HepG2 (cell line): ENCODE results near the gene SH3YL1. TPM values are rescaled to one million over a fixed set of nuclear protein-coding genes. Genes with fewer than 3 reads are reported as not detected.
A peak's percentile ranks its signal among the peaks of the same experiment; 100 is the strongest.

Experiments
- CBX2 ChIP-seq, 2 experiments: fragments of 200-600 bp in 1 of 2; sonication (generic); formaldehyde crosslinking in 1 of 2; IDR thresholded peaks; 2 replicates each; pipeline versions ENCODE4 v1.7.0 to v1.8.1; 2018 to 2022; ENCODE audit warnings: low read depth in 2 of 2, low read length in 1 of 2, mild to moderate bottlenecking in 1 of 2, missing genetic modification reagents in 1 of 2
- CEBPZ ChIP-seq: IDR thresholded peaks from 2 replicates; pipeline ENCODE4 v1.6.1; 2012; ENCODE audit warnings: low read length, improper control_type of control experiment
- DRAP1 ChIP-seq: IDR thresholded peaks from 2 replicates; pipeline ENCODE4 v1.6.1; 2016; ENCODE audit warnings: missing genetic modification reagents, missing compliant biosample characterization
- E2F1 ChIP-seq: sonication (generic); formaldehyde crosslinking; IDR thresholded peaks from 2 replicates; pipeline ENCODE4 v1.5.0; 2020; ENCODE audit warnings: missing genetic modification reagents
- ERF ChIP-seq: IDR thresholded peaks from 2 replicates; pipeline ENCODE4 v1.6.1; 2018; ENCODE audit warnings: missing biosample characterization, missing genetic modification reagents
- FIP1L1 ChIP-seq: fragments of 200-400 bp; formaldehyde crosslinking; IDR thresholded peaks from 2 replicates; pipeline ENCODE4 v1.6.1; 2018; ENCODE audit warnings: low read depth, mild to moderate bottlenecking, low read length, moderate library complexity, borderline replicate concordance; ENCODE audit not compliant: insufficient read depth
- FOXM1 ChIP-seq: sonication (generic); formaldehyde crosslinking; IDR thresholded peaks from 2 replicates; pipeline ENCODE4 v1.5.0; 2020; ENCODE audit warnings: missing genetic modification reagents
- HIC2 ChIP-seq: sonication (generic); formaldehyde crosslinking; IDR thresholded peaks from 2 replicates; pipeline ENCODE4 v1.9.0; 2022; ENCODE audit warnings: low read depth, missing genetic modification reagents
- HOXA5 ChIP-seq: sonication (generic); formaldehyde crosslinking; IDR thresholded peaks from 2 replicates; pipeline ENCODE4 v1.4.0; 2020; ENCODE audit warnings: missing genetic modification reagents
- JDP2 ChIP-seq: sonication (generic); formaldehyde crosslinking; IDR thresholded peaks from 2 replicates; pipeline ENCODE4 v1.8.1; 2022; ENCODE audit warnings: missing genetic modification reagents, borderline replicate concordance
- KDM6A ChIP-seq: IDR thresholded peaks from 2 replicates; pipeline ENCODE4 v1.6.1; 2016; ENCODE audit warnings: low read depth
- NFIB ChIP-seq: sonication (generic); formaldehyde crosslinking; IDR thresholded peaks from 2 replicates; pipeline ENCODE4 v1.9.0; 2021; ENCODE audit warnings: missing genetic modification reagents, mild to moderate bottlenecking, borderline replicate concordance
- SMAD9 ChIP-seq: sonication (generic); formaldehyde crosslinking; IDR thresholded peaks from 2 replicates; pipeline ENCODE4 v1.5.1; 2020; ENCODE audit warnings: mild to moderate bottlenecking, missing genetic modification reagents
- ZBTB33 ChIP-seq: sonication (generic); formaldehyde crosslinking; IDR thresholded peaks from 2 replicates; pipeline ENCODE4 v1.4.0; 2020; ENCODE audit warnings: missing genetic modification reagents
- ZEB1 ChIP-seq: IDR thresholded peaks from 2 replicates; pipeline ENCODE4 v1.6.1; 2012; ENCODE audit warnings: mild to moderate bottlenecking, low read depth, inconsistent platforms; ENCODE audit not compliant: insufficient replicate concordance
- ZFP1 ChIP-seq: IDR thresholded peaks from 2 replicates; pipeline ENCODE4 v1.6.1; 2016
- ZFP37 ChIP-seq: sonication (generic); formaldehyde crosslinking; IDR thresholded peaks from 2 replicates; pipeline ENCODE4 v1.4.0; 2020; ENCODE audit warnings: missing genetic modification reagents, borderline replicate concordance
- ZNF121 ChIP-seq: sonication (generic); formaldehyde crosslinking; IDR thresholded peaks from 2 replicates; pipeline ENCODE4 v1.5.0; 2020; ENCODE audit warnings: mild to moderate bottlenecking, missing genetic modification reagents
- ZNF326 ChIP-seq: sonication (generic); formaldehyde crosslinking; IDR thresholded peaks from 2 replicates; pipeline ENCODE4 v1.4.0; 2020; ENCODE audit warnings: missing genetic modification reagents, borderline replicate concordance
- ZNF354B ChIP-seq: sonication (generic); formaldehyde crosslinking; IDR thresholded peaks from 2 replicates; pipeline ENCODE4 v1.8.0; 2022; ENCODE audit warnings: mild to moderate bottlenecking, missing genetic modification reagents
- ZNF451 ChIP-seq: sonication (generic); formaldehyde crosslinking; IDR thresholded peaks from 2 replicates; pipeline ENCODE4 v1.5.0; 2020; ENCODE audit warnings: mild to moderate bottlenecking, missing genetic modification reagents
- ZNF510 ChIP-seq: sonication (generic); formaldehyde crosslinking; IDR thresholded peaks from 2 replicates; pipeline ENCODE4 v1.4.0; 2020; ENCODE audit warnings: low read depth, mild to moderate bottlenecking, missing genetic modification reagents
- ZNF572 ChIP-seq: sonication (generic); formaldehyde crosslinking; IDR thresholded peaks from 2 replicates; pipeline ENCODE4 v1.5.1; 2020; ENCODE audit warnings: mild to moderate bottlenecking, missing genetic modification reagents
- polyA plus RNA-seq, 8 experiments: library from polyadenylated mRNA; depleted of rRNA in 3 of 8; stranded (reverse) in 7 of 8; unstranded in 1 of 8; fragments of >200 nt; fragmentation: Illumina TruSeq in 4 of 8; extraction: Trizol in 4 of 8; gene quantifications; 2 replicates each; pipeline versions ENCODE4 v1.2.1 to v1.2.3, GENCODE V29; 2011 to 2016; ENCODE audit warnings: low read depth in 4 of 8, missing spikeins in 1 of 8, mixed read lengths in 1 of 8; ENCODE audit not compliant: insufficient read depth in 1 of 8
- total RNA-seq, 5 experiments: library from RNA; depleted of rRNA; stranded (reverse); fragments of >200 nt; fragmentation: Illumina TruSeq; extraction: Trizol; gene quantifications; 2 replicates each; pipeline ENCODE4 v1.2.3, GENCODE V29; 2016; ENCODE audit warnings: low read depth in 1 of 5

SH3YL1 gene
- total and polyA plus RNA-seq, 2 of the 13 experiments (the other 11 are each of a cell fraction or from before 2014, with no cell fraction given), result 13.0 to 48.2 TPM

- TF ChIP-seq HOXA5 (CRISPR knock-in tag) (peak; percentile 91; the same call in 1 of the 2 replicates), ZNF326 (CRISPR knock-in tag) (no peak), ZFP37 (CRISPR knock-in tag) (peak; percentile 91), CBX2 (IDR thresholded peaks at IDR 0.05; ENCODE audit: low read depth, low read length) (no peak), CBX2 (CRISPR knock-in tag; IDR thresholded peaks at IDR 0.05; ENCODE audit: low read depth) (no peak), JDP2 (CRISPR knock-in tag) (no peak), ZNF572 (CRISPR knock-in tag) (no peak), ZBTB33 (CRISPR knock-in tag) (peak; percentile 67; the same call in 1 of the 2 replicates), ZNF354B (CRISPR knock-in tag) (no peak), ZNF451 (CRISPR knock-in tag) (no peak), ZFP1 (CRISPR knock-in tag) (peak; percentile 94), FIP1L1 (no peak), HIC2 (CRISPR knock-in tag) (peak; percentile 71; the same call in 1 of the 2 replicates), CEBPZ (no peak), ZEB1 (peak; percentile 95), FOXM1 (CRISPR knock-in tag) (no peak), DRAP1 (no peak), ZNF121 (no peak), ZNF510 (CRISPR knock-in tag) (peak; percentile 86; the same call in 1 of the 2 replicates), KDM6A (CRISPR knock-in tag) (peak; percentile 47; the same call in 1 of the 2 replicates), SMAD9 (CRISPR knock-in tag) (no peak), E2F1 (CRISPR knock-in tag) (no peak), NFIB (CRISPR knock-in tag) (no peak), ERF (peak; percentile 97)
Measured at GRCh38 chr2:249538-250042, 14.2 kb downstream of the SH3YL1 start (continued).
